ENCODE data around the gene GEN1. TPM values are rescaled to one million over a fixed set of nuclear protein-coding genes. Genes with fewer than 3 reads are reported as not detected.
A peak's percentile ranks its signal among the peaks of the same experiment; 100 is the strongest.

GEN1 gene
- total RNA-seq, 3 donors from 2014 or later = 12.9 to 31.4 (median 20.1) TPM

GRCh38 chr2:17799301-17800120 lies 45.6 kb downstream of the GEN1 start:
- Histone ChIP-seq H3K36me3 (ENCODE audit: low read depth) (no peaks in the 10 kb centered on the region), H3K9me3 (no peaks in the 10 kb centered on the region), H3K4me1 (ENCODE audit: low read depth) (peaks cover 8% of the 10 kb centered on the region), H3K4me3 (no peak overlapping the region)
- TF ChIP-seq CTCF (IDR thresholded peaks at IDR 0.05) = no peak
- DNase-seq = no peak
- peak; percentile 44 for ATAC-seq
- intact Hi-C loops (cut with DNase I, micrococcal nuclease) = no loop called here

- ATAC-seq = peak; percentile 17
- Histone ChIP-seq H3K9me3 (no peaks in the 10 kb centered on the region), H3K36me3 (ENCODE audit: low read depth) (no peaks in the 10 kb centered on the region), H3K4me3 (no peak overlapping the region), H3K4me1 (ENCODE audit: low read depth) (peaks cover 8% of the 10 kb centered on the region)
- TF ChIP-seq CTCF (IDR thresholded peaks at IDR 0.05) = no peak
- intact Hi-C loops (cut with DNase I, micrococcal nuclease) = no loop called here
- no peak for DNase-seq
These were observed 46.3 kb downstream of the GEN1 start for GRCh38 chr2:17800219-17800618.

GRCh38 chr2:17800693-17801458 lies 46.9 kb downstream of the GEN1 start:
- peaks cover 8% of the 10 kb centered on the region for H3K4me1 ChIP-seq (ENCODE audit: low read depth)
- no peaks in the 10 kb centered on the region for H3K36me3 ChIP-seq (ENCODE audit: low read depth)
- intact Hi-C loops (cut with DNase I, micrococcal nuclease) = no loop called here
- DNase-seq (peak; percentile 65 to 81 (median 73)), ATAC-seq (peak; percentile 75)
- H3K4me3 ChIP-seq = no peak overlapping the region
- H3K9me3 ChIP-seq = no peaks in the 10 kb centered on the region
- TF ChIP-seq CTCF (IDR thresholded peaks at IDR 0.05) = no peak

GRCh38 chr2:17803497-17803896 lies 49.6 kb downstream of the GEN1 start:
- Histone ChIP-seq H3K4me1 (ENCODE audit: low read depth) (peaks cover 8% of the 10 kb centered on the region), H3K36me3 (ENCODE audit: low read depth) (no peaks in the 10 kb centered on the region), H3K9me3 (no peaks in the 10 kb centered on the region), H3K4me3 (no peak overlapping the region)
- DNase-seq = no peak
- intact Hi-C loops (cut with DNase I, micrococcal nuclease) = no loop called here
- TF ChIP-seq CTCF (IDR thresholded peaks at IDR 0.05) = no peak
- peak; percentile 25 for ATAC-seq

GRCh38 chr2:17804358-17804757 lies 50.4 kb downstream of the GEN1 start:
- peaks cover 8% of the 10 kb centered on the region for H3K4me1 ChIP-seq (ENCODE audit: low read depth)
- intact Hi-C loops (cut with DNase I, micrococcal nuclease) = no loop called here
- ATAC-seq = no peak
- H3K36me3 ChIP-seq (ENCODE audit: low read depth) = no peaks in the 10 kb centered on the region
- TF ChIP-seq CTCF (IDR thresholded peaks at IDR 0.05) = no peak
- no peak overlapping the region for H3K4me3 ChIP-seq
- H3K9me3 ChIP-seq = no peaks in the 10 kb centered on the region
- no peak for DNase-seq

All from mucosa of descending colon (tissue), 3 donors.